OCI-LY1 (cell line): ENCODE measurements around the gene SNRNP40.

Source experiments
- EZH2 ChIP-seq: fragments of 200-600 bp; sonication (generic), shearing (Covaris generic); IDR thresholded peaks from 2 replicates; pipeline ENCODE4 v1.8.0; 2017; ENCODE audit warnings: borderline replicate concordance, mixed run types, mild to moderate bottlenecking, antibody characterized with exemption, low read length, moderate library complexity, mixed read lengths
- TF ChIP-seq, protein P1 (sequence below): fragments of 200-600 bp; sonication (generic), shearing (Covaris generic); IDR thresholded peaks from 2 replicates; pipeline ENCODE4 v1.5.1; 2017; ENCODE audit warnings: mild to moderate bottlenecking, antibody characterized with exemption, low read length, moderate library complexity, mixed read lengths

DNA sequence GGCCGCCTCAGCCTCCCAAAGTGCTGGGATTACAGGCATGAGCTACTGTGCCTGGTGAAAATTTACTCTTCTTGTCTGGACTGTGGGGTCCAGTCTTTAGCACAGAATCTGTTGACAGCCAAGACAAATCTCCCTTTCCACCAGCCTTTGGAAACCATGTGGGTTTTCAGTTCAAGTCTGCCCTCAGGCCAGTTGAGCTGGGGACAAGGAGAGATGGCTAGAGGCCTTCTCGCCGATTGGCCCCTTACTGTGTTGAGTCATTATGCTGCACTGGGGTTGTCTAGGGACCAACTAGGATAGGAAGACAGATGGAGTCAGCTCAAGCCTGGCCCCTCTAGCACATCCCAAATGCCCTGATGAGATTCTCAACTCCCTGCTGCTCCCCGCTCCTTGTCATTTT, 48.3 kb downstream of the SNRNP40 start:
- TF ChIP-seq, protein P1, sequence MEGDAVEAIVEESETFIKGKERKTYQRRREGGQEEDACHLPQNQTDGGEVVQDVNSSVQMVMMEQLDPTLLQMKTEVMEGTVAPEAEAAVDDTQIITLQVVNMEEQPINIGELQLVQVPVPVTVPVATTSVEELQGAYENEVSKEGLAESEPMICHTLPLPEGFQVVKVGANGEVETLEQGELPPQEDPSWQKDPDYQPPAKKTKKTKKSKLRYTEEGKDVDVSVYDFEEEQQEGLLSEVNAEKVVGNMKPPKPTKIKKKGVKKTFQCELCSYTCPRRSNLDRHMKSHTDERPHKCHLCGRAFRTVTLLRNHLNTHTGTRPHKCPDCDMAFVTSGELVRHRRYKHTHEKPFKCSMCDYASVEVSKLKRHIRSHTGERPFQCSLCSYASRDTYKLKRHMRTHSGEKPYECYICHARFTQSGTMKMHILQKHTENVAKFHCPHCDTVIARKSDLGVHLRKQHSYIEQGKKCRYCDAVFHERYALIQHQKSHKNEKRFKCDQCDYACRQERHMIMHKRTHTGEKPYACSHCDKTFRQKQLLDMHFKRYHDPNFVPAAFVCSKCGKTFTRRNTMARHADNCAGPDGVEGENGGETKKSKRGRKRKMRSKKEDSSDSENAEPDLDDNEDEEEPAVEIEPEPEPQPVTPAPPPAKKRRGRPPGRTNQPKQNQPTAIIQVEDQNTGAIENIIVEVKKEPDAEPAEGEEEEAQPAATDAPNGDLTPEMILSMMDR = no peak
- TF ChIP-seq EZH2 = no peak
